ENCODE results near the gene CCDC172. TPM values are rescaled to one million over a fixed set of nuclear protein-coding genes. Genes with fewer than 3 reads are reported as not detected.

CCDC172 gene
- total RNA-seq, 1 experiment from 2014 or later = not detected

DNA sequence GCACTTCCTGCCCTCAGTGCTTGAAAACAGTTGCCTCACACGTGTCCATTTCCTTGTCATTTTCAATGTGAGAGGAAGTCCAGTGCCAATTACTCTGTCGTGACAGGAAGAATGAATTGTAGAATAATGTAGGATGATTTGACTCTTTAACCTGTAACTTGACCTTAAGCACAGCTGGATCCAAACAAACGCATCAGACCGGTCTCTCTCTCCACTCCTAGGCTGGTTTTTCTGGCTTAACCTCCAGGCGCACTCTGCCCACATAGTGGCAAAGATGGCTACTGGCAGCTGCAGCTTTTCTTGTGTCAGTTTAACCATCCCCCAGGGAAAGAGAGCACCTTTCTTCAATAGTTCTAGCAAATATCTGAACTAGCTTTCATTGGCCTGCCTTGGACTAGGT is 74.0 kb downstream of the CCDC172 start:
- Histone ChIP-seq H4K20me1 (ENCODE audit: insufficient read depth) (no peaks in the 10 kb centered on the region), H3K79me2 (ENCODE audit: low read depth) (no peaks in the 10 kb centered on the region), H3K27me3 (ENCODE audit: insufficient read depth, low read depth) (peaks cover 5% of the 10 kb centered on the region; the same call in 1 of the 2 replicates), H3K4me1 (replicated peaks; ENCODE audit: insufficient read depth) (no peaks in the 10 kb centered on the region), H3K9me2 (ENCODE audit: insufficient read depth) (no peaks in the 10 kb centered on the region), H3K27ac (no peak overlapping the region), H2AFZ (no peak overlapping the region), H3K9me3 (ENCODE audit: insufficient read depth, low read depth) (no peaks in the 10 kb centered on the region), H3F3A (ENCODE audit: insufficient read depth, low read depth) (no peaks in the 10 kb centered on the region), H3K4me3 (no peak overlapping the region), H3K4me2 (no peak overlapping the region), H3K36me3 (ENCODE audit: low read depth) (no peaks in the 10 kb centered on the region)
- TF ChIP-seq, protein P1, sequence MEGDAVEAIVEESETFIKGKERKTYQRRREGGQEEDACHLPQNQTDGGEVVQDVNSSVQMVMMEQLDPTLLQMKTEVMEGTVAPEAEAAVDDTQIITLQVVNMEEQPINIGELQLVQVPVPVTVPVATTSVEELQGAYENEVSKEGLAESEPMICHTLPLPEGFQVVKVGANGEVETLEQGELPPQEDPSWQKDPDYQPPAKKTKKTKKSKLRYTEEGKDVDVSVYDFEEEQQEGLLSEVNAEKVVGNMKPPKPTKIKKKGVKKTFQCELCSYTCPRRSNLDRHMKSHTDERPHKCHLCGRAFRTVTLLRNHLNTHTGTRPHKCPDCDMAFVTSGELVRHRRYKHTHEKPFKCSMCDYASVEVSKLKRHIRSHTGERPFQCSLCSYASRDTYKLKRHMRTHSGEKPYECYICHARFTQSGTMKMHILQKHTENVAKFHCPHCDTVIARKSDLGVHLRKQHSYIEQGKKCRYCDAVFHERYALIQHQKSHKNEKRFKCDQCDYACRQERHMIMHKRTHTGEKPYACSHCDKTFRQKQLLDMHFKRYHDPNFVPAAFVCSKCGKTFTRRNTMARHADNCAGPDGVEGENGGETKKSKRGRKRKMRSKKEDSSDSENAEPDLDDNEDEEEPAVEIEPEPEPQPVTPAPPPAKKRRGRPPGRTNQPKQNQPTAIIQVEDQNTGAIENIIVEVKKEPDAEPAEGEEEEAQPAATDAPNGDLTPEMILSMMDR (conservative IDR thresholded peaks at IDR 0.05) = no peak
- no peak for TF ChIP-seq EZH2 (IDR thresholded peaks at IDR 0.05; ENCODE audit: low read depth)
- DNase-seq = no peak
- POLR2A ChIA-PET (ENCODE audit: unreplicated experiment) = no interaction called here
- no TSS peak for BruUV-seq (replicated peaks)
- intact Hi-C loops (cut with micrococcal nuclease; ENCODE audit: unreplicated experiment) = no loop called here
- CTCF ChIA-PET = no interaction called here

DNA sequence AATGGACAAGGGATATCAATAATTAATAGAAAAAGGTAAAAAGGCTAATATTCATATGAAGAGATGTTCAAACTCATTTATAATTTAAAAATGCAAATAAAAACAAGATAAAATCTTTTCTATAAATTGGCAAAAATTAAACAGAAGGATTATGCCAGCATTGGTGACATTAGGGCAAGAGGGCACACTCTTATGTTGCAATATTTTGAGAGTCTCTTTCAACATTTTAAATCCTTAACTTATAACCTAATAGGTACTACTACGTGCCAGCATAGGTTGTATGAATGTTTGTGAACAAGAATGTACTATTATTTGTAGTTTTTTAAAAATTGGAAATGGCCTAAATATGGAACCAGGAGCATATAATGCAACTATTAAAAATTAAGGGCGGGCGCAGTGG is 78.6 kb downstream of the CCDC172 start:
- Histone ChIP-seq H3K36me3 (ENCODE audit: low read depth) (no peaks in the 10 kb centered on the region), H2AFZ (no peak overlapping the region), H4K20me1 (ENCODE audit: insufficient read depth) (no peaks in the 10 kb centered on the region), H3K27ac (no peak overlapping the region), H3K4me2 (no peak overlapping the region), H3K27me3 (ENCODE audit: insufficient read depth, low read depth) (peaks cover 5% of the 10 kb centered on the region; the same call in 1 of the 2 replicates), H3F3A (ENCODE audit: insufficient read depth, low read depth) (no peaks in the 10 kb centered on the region), H3K9me3 (ENCODE audit: insufficient read depth, low read depth) (no peaks in the 10 kb centered on the region), H3K9me2 (ENCODE audit: insufficient read depth) (no peaks in the 10 kb centered on the region), H3K79me2 (ENCODE audit: low read depth) (no peaks in the 10 kb centered on the region), H3K4me3 (no peak overlapping the region), H3K4me1 (replicated peaks; ENCODE audit: insufficient read depth) (no peaks in the 10 kb centered on the region)
- intact Hi-C loops (cut with micrococcal nuclease; ENCODE audit: unreplicated experiment) = no loop called here
- no peak for TF ChIP-seq EZH2 (IDR thresholded peaks at IDR 0.05; ENCODE audit: low read depth)
- TF ChIP-seq, protein P1 (conservative IDR thresholded peaks at IDR 0.05) = no peak
- DNase-seq = no peak
- ChIA-PET POLR2A (ENCODE audit: unreplicated experiment) (no interaction called here), CTCF (no interaction called here)
- BruUV-seq (replicated peaks) = no TSS peak

DNA sequence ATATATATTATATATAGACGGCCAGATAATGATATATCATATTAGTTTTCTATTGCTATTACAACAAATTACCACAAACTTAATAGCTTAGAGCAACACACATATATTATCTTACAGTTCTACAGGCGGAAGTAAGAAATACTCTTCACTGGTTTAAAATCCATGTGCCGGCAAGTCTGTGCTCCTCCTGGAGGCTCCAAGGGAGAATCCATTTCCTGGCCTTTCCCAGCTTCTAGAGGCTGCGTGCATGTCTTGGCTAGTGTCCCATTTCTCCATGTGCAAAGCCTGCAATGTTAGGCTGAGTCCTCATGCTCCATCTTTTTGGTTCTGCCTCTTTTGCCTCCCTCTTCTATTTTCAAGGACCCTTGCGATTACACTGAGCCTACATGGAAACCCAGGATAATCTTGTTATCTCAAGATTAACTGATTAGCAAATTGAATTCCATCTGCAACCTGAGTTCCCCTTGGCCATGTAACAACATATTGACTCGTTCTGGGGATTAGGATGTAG is 79.5 kb downstream of the CCDC172 start:
- ChIA-PET CTCF (interaction anchor here (0.6 kb wide), 1 partner anchor 115 kb away, joined by 3 read pairs; no protein-coding TSS in a partner anchor), POLR2A (ENCODE audit: unreplicated experiment) (no interaction called here)
- BruUV-seq (replicated peaks) = no TSS peak
- H3K79me2 ChIP-seq (ENCODE audit: low read depth) = no peaks in the 10 kb centered on the region
- no peaks in the 10 kb centered on the region for H3K36me3 ChIP-seq (ENCODE audit: low read depth)
- H3K27me3 ChIP-seq (ENCODE audit: insufficient read depth, low read depth) = peaks cover 5% of the 10 kb centered on the region; the same call in 1 of the 2 replicates
- no peak overlapping the region for H3K4me2 ChIP-seq
- no peak overlapping the region for H3K4me3 ChIP-seq
- no peaks in the 10 kb centered on the region for H3F3A ChIP-seq (ENCODE audit: insufficient read depth, low read depth)
- TF ChIP-seq, protein P1 (conservative IDR thresholded peaks at IDR 0.05) = no peak
- TF ChIP-seq EZH2 (IDR thresholded peaks at IDR 0.05; ENCODE audit: low read depth) = no peak
- intact Hi-C loops (cut with micrococcal nuclease; ENCODE audit: unreplicated experiment) = no loop called here
- no peaks in the 10 kb centered on the region for H4K20me1 ChIP-seq (ENCODE audit: insufficient read depth)
- H3K9me3 ChIP-seq (ENCODE audit: insufficient read depth, low read depth) = no peaks in the 10 kb centered on the region
- H2AFZ ChIP-seq = no peak overlapping the region
- DNase-seq = no peak
- H3K4me1 ChIP-seq (replicated peaks; ENCODE audit: insufficient read depth) = no peaks in the 10 kb centered on the region
- H3K27ac ChIP-seq = no peak overlapping the region
- no peaks in the 10 kb centered on the region for H3K9me2 ChIP-seq (ENCODE audit: insufficient read depth)

All from PC-9 (cell line).